Stimulated activated CD8-positive, alpha-beta memory T cell treated with anti-CD3 and anti-CD28 coated beads, Interleukin-12 subunit alpha, Interleukin-12 subunit beta, amount 100 ng/mL, for 24 hours (primary cell): ENCODE measurements around the gene MIPEP.

Experiments
- DNase-seq: peaks from one replicate; pipeline ENCODE4 v3.0.0-alpha.2; 2020; ENCODE audit errors: extremely low read depth

MIPEP gene

GRCh38 chr13:23810685-23811240 is 78.4 kb downstream of the MIPEP start:
- DNase-seq: no peak

GRCh38 chr13:23808803-23809202 is 80.4 kb downstream of the MIPEP start:
- no peak for DNase-seq

- no peak for DNase-seq
Observed at GRCh38 chr13:23806874-23807526, 82.2 kb downstream of the MIPEP start.

- no peak for DNase-seq
Observed at GRCh38 chr13:23805821-23806220, 83.4 kb downstream of the MIPEP start.

GRCh38 chr13:23805122-23805521 is 84.1 kb downstream of the MIPEP start:
- no peak for DNase-seq

- no peak for DNase-seq
Observed at GRCh38 chr13:23804166-23804565, 85.0 kb downstream of the MIPEP start.

- DNase-seq: no peak
Observed at GRCh38 chr13:23801141-23801540, 88.1 kb downstream of the MIPEP start.

GRCh38 chr13:23799945-23800344 is 89.3 kb downstream of the MIPEP start:
- no peak for DNase-seq

GRCh38 chr13:23797276-23797903 is 91.8 kb downstream of the MIPEP start:
- DNase-seq: no peak

- no peak for DNase-seq
Observed at GRCh38 chr13:23796551-23796950, 92.6 kb downstream of the MIPEP start.

- no peak for DNase-seq
Observed at GRCh38 chr13:23794267-23795161, 94.7 kb downstream of the MIPEP start.

- no peak for DNase-seq
Observed at GRCh38 chr13:23793711-23794110, 95.5 kb downstream of the MIPEP start.

- DNase-seq: no peak
Observed at GRCh38 chr13:23792680-23793079, 96.5 kb downstream of the MIPEP start.

GRCh38 chr13:23790577-23791170 is 98.5 kb downstream of the MIPEP start:
- no peak for DNase-seq

GRCh38 chr13:23789576-23790346 is 99.4 kb downstream of the MIPEP start:
- DNase-seq: no peak

GRCh38 chr13:23788459-23788858 is 100.7 kb downstream of the MIPEP start:
- no peak for DNase-seq

- DNase-seq: no peak
Observed at GRCh38 chr13:23787464-23787863, 101.7 kb downstream of the MIPEP start.

- DNase-seq: no peak
Observed at GRCh38 chr13:23786607-23787006, 102.6 kb downstream of the MIPEP start.

- DNase-seq: no peak
Observed at GRCh38 chr13:23778879-23779278, 110.3 kb downstream of the MIPEP start.

GRCh38 chr13:23778002-23778652 is 111.1 kb downstream of the MIPEP start:
- no peak for DNase-seq

GRCh38 chr13:23777575-23777870 is 111.7 kb downstream of the MIPEP start:
- DNase-seq: no peak
